Kidney (tissue), 14 donors: ENCODE results near the gene TTC28. TPM values are rescaled to one million over a fixed set of nuclear protein-coding genes. Genes with fewer than 3 reads are reported as not detected.
"Not testable (repeated sequence)": the region's sequence is repeated elsewhere in the genome, so short reads cannot be mapped to it uniquely, and the experiment has no call there.

Source experiments
- DNase-seq, 5 donors: peaks; one replicate each; pipeline ENCODE4 v3.0.0-alpha.2; 2013 to 2020
- FAIRE-seq: peaks from 2 replicates; lab custom pipeline; 2012; peaks lifted over from hg19 to GRCh38; lab: Jason Lieb, UNC
- H3K27ac ChIP-seq, 2 donors: one replicate each; pipeline ENCODE4 v1.7.0; 2013; ENCODE audit warnings: low read depth in 2 of 2, low read length in 2 of 2, inconsistent platforms in 1 of 2
- H3K27me3 ChIP-seq: one replicate; pipeline ENCODE4 v1.7.1; 2013; ENCODE audit warnings: low read length, inconsistent platforms; ENCODE audit not compliant: control insufficient read depth, insufficient read depth
- H3K36me3 ChIP-seq, 3 donors: one replicate each; pipeline versions ENCODE4 v1.7.0 to v1.7.1; 2013; ENCODE audit warnings: low read length in 3 of 3, control low read depth in 1 of 3, inconsistent platforms in 1 of 3; ENCODE audit not compliant: insufficient read depth in 3 of 3, control insufficient read depth in 2 of 3
- H3K4me1 ChIP-seq, 3 donors: one replicate each; pipeline versions ENCODE4 v1.7.0 to v1.7.1; 2013; ENCODE audit warnings: low read length in 3 of 3, inconsistent platforms in 1 of 3, low read depth in 1 of 3; ENCODE audit not compliant: control insufficient read depth in 2 of 3, insufficient read depth in 2 of 3
- H3K4me3 ChIP-seq, 3 donors: one replicate each; pipeline versions ENCODE4 v1.7.0 to v1.8.1; 2013; ENCODE audit warnings: low read length in 3 of 3, control low read depth in 1 of 3, inconsistent platforms in 1 of 3
- H3K9ac ChIP-seq, 3 donors: one replicate each; pipeline versions ENCODE4 v1.7.0 to v1.7.1; 2013; ENCODE audit warnings: low read length in 3 of 3, control low read depth in 1 of 3, inconsistent platforms in 1 of 3
- H3K9me3 ChIP-seq, 3 donors: one replicate each; pipeline versions ENCODE4 v1.7.0 to v1.7.1; 2013; ENCODE audit warnings: low read length in 3 of 3, control low read depth in 1 of 3, inconsistent platforms in 1 of 3; ENCODE audit not compliant: control insufficient read depth in 2 of 3, insufficient read depth in 1 of 3
- intact Hi-C: fragments of 100-400 bp; cut with DNase I; formaldehyde crosslinking; loops from one replicate; pipeline ENCODE4 v1.11.1; 2022
- polyA plus RNA-seq: library from polyadenylated mRNA; stranded (reverse); fragments of 350-450 nt; fragmentation: Illumina TruSeq; extraction: RNeasy Lipid Tissue Mini Kit (QIAGEN cat#74804); gene quantifications from one replicate; pipeline ENCODE4 v1.2.3, GENCODE V29; 2014; ENCODE audit warnings: low read depth, low replicate concordance; ENCODE audit not compliant: insufficient read depth
- total RNA-seq: library from RNA; stranded (reverse); fragmentation: NEBNext Ultra II Directional; extraction: Animal tissue kit (Norgen Biotek cat#: 25700); gene quantifications from one replicate; pipeline ENCODE4 v1.2.1, GENCODE V29; 2021
- TF ChIP-seq, protein P1 (sequence below): IDR thresholded peaks from 3 replicates; pipeline ENCODE4 v1.5.1; 2012; ENCODE audit warnings: mild to moderate bottlenecking, moderate library complexity, borderline replicate concordance; ENCODE audit not compliant: insufficient read depth; ENCODE audit errors: extremely low read depth
- donor health status: control.
- donor health status: control.
- donor health status: control.
- donor health status: control.
- donor health status: control.
- donor health status: DM: yes; HTN: yes; CAD: no.
- donor health status: Normal renal cell carcinoma (clear cell type).

TTC28 gene
- total and polyA plus RNA-seq, 2 donors from 2014 or later: 3.5 to 40.2 TPM

DNA sequence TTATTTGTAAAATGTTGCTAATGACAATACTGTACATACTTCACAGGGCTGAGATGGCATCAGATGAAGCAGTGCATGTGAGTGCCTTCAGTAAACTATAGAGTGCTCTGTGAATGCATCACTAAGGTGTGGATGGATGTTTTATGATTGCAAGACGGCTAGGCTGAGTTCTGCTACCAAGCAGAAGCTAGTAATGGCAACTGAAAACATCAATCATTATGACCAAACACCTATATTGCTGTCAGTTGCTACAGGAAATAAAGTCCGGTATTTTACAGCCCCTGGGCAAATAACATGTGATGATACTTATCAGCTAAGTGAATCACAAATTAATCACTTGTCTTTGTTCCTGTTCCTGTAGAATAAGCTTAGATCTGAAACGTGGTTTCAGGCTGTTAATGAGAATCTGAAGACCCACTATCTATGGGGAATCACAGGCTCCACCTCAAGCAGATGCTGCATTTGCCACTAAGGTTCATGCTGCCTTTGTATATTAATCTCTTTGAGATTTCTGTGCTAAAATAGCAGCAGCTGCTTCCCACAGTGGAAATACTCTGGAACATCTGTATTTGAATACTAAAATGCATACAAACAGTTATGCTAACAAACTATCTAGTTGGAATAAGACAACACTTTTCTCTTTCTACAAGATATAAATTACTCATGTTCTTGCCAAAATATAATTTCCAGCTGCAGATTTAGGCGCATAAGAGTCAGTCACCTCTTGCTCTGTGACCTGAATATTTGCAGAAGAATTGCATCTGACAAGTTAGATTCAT, 506.6 kb downstream of the TTC28 start:
- H3K27ac ChIP-seq: no peak overlapping the region
- DNase-seq (peak in 2 of 5 donors; percentile 30 to 57), FAIRE-seq (no peak)
- TF ChIP-seq, protein P1, sequence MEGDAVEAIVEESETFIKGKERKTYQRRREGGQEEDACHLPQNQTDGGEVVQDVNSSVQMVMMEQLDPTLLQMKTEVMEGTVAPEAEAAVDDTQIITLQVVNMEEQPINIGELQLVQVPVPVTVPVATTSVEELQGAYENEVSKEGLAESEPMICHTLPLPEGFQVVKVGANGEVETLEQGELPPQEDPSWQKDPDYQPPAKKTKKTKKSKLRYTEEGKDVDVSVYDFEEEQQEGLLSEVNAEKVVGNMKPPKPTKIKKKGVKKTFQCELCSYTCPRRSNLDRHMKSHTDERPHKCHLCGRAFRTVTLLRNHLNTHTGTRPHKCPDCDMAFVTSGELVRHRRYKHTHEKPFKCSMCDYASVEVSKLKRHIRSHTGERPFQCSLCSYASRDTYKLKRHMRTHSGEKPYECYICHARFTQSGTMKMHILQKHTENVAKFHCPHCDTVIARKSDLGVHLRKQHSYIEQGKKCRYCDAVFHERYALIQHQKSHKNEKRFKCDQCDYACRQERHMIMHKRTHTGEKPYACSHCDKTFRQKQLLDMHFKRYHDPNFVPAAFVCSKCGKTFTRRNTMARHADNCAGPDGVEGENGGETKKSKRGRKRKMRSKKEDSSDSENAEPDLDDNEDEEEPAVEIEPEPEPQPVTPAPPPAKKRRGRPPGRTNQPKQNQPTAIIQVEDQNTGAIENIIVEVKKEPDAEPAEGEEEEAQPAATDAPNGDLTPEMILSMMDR: no peak
- no peaks in the 10 kb centered on the region for H3K36me3 ChIP-seq
- intact Hi-C loops: no loop called here
- H3K9me3 ChIP-seq: no peaks in the 10 kb centered on the region
- H3K4me3 ChIP-seq: no peak overlapping the region
- H3K4me1 ChIP-seq: peaks cover 0 to 4% (median 0%) of the 10 kb centered on the region in 3 donors
- H3K9ac ChIP-seq: no peak overlapping the region
- H3K27me3 ChIP-seq: no peaks in the 10 kb centered on the region

DNA sequence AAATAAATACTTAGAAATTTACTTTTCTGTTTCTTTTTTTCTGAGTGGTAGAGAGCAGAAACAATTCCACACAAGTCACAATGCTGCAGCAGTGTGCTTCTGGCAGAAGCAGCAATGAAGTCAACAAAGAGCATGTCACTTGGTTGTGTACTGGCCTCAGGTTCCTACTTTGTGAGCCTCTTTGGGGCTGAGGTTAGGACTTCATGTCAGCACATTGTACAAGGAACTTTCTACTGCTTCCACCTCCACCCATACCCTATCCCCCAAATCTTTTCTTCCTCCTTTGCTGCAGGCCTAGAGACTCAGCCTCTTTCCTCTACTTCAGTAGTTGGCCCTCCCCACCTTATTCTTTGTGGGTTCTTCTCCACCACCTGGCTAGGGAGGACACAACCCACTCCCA, 507.9 kb downstream of the TTC28 start:
- Histone ChIP-seq H3K27ac (no peak overlapping the region), H3K36me3 (no peaks in the 10 kb centered on the region), H3K4me3 (no peak overlapping the region), H3K9ac (no peak overlapping the region), H3K27me3 (no peaks in the 10 kb centered on the region), H3K9me3 (no peaks in the 10 kb centered on the region), H3K4me1 (peaks cover 0 to 4% (median 0%) of the 10 kb centered on the region in 3 donors)
- FAIRE-seq (no peak), DNase-seq (no peak)
- intact Hi-C loops: no loop called here
- TF ChIP-seq, protein P1: no peak

DNA sequence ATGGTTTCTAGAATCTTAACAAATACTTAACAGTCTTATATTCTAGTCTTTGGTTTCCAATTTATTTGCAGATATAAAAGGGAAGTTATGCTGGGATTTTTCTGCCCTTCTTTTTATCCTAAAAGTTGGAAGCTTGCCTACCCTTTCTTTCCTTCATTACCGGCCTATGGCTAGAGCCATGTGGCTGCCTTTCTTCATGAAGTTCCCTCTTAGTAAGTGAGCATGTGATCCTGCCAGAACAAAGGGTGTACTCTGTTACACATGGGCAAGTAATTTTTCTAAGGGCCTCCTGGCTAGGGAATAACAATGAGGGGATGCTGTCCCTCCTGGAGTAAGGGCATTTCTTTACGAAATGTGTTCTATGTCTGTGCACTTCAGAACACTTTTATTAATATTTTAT, 508.5 kb downstream of the TTC28 start:
- FAIRE-seq: no peak
- TF ChIP-seq, protein P1: no peak
- intact Hi-C loops: no loop called here

DNA sequence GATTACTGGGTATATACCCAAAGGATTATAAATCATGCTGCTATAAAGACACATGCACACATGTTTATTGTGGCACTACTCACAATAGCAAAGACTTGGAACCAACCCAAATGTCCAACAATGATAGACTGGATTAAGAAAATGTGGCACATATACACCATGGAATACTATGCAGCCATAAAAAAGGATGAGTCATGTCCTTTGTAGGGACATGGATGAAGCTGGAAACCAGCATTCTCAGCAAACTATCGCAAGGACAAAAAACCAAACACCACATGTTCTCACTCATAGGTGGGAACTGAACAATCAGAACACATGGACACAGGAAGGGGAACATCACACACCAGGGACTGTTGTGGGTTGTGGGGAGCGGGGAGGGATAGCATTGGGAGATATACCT, 510.3 kb downstream of the TTC28 start:
- H3K36me3 ChIP-seq, FAIRE-seq, H3K4me3 ChIP-seq, H3K9me3 ChIP-seq, H3K27ac ChIP-seq, intact Hi-C loops, H3K9ac ChIP-seq, DNase-seq, H3K4me1 ChIP-seq, H3K27me3 ChIP-seq: not testable (repeated sequence)

More for the DNA sequence above, 508.5 kb downstream of the TTC28 start:
- no peak overlapping the region for H3K27ac ChIP-seq
- no peak overlapping the region for H3K4me3 ChIP-seq
- H3K27me3 ChIP-seq: no peaks in the 10 kb centered on the region
- no peak overlapping the region for H3K9ac ChIP-seq
- H3K9me3 ChIP-seq: no peaks in the 10 kb centered on the region
- H3K36me3 ChIP-seq: no peaks in the 10 kb centered on the region
- H3K4me1 ChIP-seq: peaks cover 0 to 4% (median 0%) of the 10 kb centered on the region in 3 donors
- DNase-seq: peak in 1 of 5 donors; percentile 14
